ENCODE results near the gene RBM15.
A peak's percentile ranks its signal among the peaks of the same experiment; 100 is the strongest.

Gene RBM15

DNA sequence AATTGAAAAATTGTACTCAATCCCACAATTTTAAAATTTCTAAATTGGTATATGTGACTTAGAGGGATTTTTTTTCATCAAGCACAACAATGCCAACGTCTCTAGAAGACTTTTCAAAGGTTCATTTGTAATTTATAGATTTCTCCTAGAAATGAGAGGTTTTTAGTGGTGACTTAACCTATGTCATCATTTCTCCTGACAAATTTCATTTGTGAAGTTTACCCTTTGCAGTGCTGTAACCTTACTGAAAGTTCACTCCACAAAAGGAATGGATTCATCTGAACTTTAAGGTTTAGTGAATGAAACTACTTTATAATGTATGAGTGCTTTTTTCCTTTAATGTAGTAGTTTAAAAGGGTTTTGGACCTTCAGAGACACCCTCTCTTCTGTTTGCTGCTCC, 16.1 kb downstream of the RBM15 start:
- no peak overlapping the region for H3K27ac ChIP-seq (ENCODE audit: extremely low read depth, low read depth, low read length)
- no peak overlapping the region for H3K4me3 ChIP-seq (ENCODE audit: low read depth, low read length)
- ChIA-PET POLR2A (no interaction called here), CTCF (no interaction called here)
- no peaks in the 10 kb centered on the region; the same call in 1 of the 2 replicates for H3K4me1 ChIP-seq (ENCODE audit: control insufficient read depth, insufficient read depth, low read length)
- peaks cover 31 to 55% of the 10 kb centered on the region in 2 experiments for H3K36me3 ChIP-seq (ENCODE audit: control insufficient read depth in 2 of 2, insufficient read depth in 1 of 2, low read length in 2 of 2)
- H3K9me3 ChIP-seq (ENCODE audit: control insufficient read depth, insufficient read depth, low read depth, low read length) = no peaks in the 10 kb centered on the region
- TF ChIP-seq PRDM1 (tag by site-specific recombination; IDR thresholded peaks at IDR 0.05) (0 out of 2 replicates have a peak, but pooled peaks have one; percentile 15), SALL2 (tag by site-specific recombination; IDR thresholded peaks at IDR 0.05; ENCODE audit: borderline replicate concordance) (no peak)
- TF ChIP-seq, protein P1, sequence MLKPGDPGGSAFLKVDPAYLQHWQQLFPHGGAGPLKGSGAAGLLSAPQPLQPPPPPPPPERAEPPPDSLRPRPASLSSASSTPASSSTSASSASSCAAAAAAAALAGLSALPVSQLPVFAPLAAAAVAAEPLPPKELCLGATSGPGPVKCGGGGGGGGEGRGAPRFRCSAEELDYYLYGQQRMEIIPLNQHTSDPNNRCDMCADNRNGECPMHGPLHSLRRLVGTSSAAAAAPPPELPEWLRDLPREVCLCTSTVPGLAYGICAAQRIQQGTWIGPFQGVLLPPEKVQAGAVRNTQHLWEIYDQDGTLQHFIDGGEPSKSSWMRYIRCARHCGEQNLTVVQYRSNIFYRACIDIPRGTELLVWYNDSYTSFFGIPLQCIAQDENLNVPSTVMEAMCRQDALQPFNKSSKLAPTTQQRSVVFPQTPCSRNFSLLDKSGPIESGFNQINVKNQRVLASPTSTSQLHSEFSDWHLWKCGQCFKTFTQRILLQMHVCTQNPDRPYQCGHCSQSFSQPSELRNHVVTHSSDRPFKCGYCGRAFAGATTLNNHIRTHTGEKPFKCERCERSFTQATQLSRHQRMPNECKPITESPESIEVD (tag by site-specific recombination; IDR thresholded peaks at IDR 0.05) = peak; percentile 69; the same call in 1 of the 2 replicates

DNA sequence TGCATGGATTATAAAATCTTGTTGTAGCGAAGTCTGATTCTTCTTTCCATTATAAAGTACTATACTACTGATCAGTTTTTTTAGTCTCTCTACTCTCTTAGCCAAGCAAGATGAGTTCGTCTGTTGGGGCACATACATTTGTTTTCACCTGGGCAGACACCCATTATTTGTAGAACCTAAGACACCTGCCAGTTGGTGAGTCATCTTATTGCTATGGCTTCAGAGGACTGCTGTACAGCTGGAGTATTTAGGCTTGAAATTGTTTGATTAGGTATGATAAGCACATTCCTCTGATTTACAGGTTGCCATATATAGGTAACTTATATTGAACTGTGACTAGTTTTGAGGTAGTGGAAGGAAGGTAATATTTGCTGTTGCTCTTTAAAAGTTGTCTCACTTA, 17.2 kb downstream of the RBM15 start:
- H3K36me3 ChIP-seq (ENCODE audit: control insufficient read depth in 2 of 2, insufficient read depth in 1 of 2, low read length in 2 of 2) = peaks cover 32 to 46% of the 10 kb centered on the region in 2 experiments
- CTCF ChIA-PET = interaction anchor here (0.7 to 0.8 kb wide), 2 partner anchors 10 to 158 kb away, joined by 3 to 4 read pairs; no protein-coding TSS in a partner anchor
- 0 out of 2 replicates have a peak, but pooled peaks have one; percentile 37 for TF ChIP-seq ZEB2 (tag by site-specific recombination; IDR thresholded peaks at IDR 0.05)
- no peak for TF ChIP-seq ZNF311 (tag by site-specific recombination; IDR thresholded peaks at IDR 0.05; ENCODE audit: borderline replicate concordance)
- TF ChIP-seq ZNF335 (tag by site-specific recombination; conservative IDR thresholded peaks at IDR 0.05) = no peak
- TF ChIP-seq, protein P2, sequence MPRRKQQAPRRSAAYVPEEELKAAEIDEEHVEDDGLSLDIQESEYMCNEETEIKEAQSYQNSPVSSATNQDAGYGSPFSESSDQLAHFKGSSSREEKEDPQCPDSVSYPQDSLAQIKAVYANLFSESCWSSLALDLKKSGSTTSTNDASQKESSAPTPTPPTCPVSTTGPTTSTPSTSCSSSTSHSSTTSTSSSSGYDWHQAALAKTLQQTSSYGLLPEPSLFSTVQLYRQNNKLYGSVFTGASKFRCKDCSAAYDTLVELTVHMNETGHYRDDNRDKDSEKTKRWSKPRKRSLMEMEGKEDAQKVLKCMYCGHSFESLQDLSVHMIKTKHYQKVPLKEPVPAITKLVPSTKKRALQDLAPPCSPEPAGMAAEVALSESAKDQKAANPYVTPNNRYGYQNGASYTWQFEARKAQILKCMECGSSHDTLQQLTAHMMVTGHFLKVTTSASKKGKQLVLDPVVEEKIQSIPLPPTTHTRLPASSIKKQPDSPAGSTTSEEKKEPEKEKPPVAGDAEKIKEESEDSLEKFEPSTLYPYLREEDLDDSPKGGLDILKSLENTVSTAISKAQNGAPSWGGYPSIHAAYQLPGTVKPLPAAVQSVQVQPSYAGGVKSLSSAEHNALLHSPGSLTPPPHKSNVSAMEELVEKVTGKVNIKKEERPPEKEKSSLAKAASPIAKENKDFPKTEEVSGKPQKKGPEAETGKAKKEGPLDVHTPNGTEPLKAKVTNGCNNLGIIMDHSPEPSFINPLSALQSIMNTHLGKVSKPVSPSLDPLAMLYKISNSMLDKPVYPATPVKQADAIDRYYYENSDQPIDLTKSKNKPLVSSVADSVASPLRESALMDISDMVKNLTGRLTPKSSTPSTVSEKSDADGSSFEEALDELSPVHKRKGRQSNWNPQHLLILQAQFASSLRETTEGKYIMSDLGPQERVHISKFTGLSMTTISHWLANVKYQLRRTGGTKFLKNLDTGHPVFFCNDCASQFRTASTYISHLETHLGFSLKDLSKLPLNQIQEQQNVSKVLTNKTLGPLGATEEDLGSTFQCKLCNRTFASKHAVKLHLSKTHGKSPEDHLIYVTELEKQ (tag by site-specific recombination; IDR thresholded peaks at IDR 0.05; ENCODE audit: borderline replicate concordance) = 0 out of 2 replicates have a peak, but pooled peaks have one; percentile 8
- TF ChIP-seq BCL11B (tag by site-specific recombination; IDR thresholded peaks at IDR 0.05; ENCODE audit: low read depth) = no peak

DNA sequence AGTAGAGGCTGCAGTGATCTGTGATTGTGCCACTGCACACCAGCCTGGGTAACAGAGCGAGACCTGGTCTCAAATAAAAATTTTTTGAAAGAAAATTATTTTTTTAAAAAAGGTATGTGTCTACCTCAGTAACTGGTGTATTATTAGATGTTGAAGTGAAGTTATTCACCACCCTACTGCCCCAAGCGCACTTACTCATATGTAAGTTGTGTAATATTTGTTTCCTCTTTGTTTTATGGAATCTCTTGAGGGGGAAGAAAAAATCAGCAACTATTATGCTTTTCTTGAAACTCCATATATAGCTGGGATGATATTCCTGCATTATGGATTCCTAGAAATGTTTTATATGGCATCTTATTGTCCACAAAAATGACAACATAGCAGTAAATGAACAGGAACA, 21.3 kb downstream of the RBM15 start:
- CTCF ChIA-PET = no interaction called here
- H3K36me3 ChIP-seq (ENCODE audit: control insufficient read depth in 2 of 2, insufficient read depth in 1 of 2, low read length in 2 of 2) = peaks cover 41 to 64% of the 10 kb centered on the region in 2 experiments

More for the DNA sequence above, 17.2 kb downstream of the RBM15 start:
- H3K4me3 ChIP-seq (ENCODE audit: low read depth, low read length) = no peak overlapping the region
- no peak overlapping the region for H3K27ac ChIP-seq (ENCODE audit: extremely low read depth, low read depth, low read length)
- H3K9me3 ChIP-seq (ENCODE audit: control insufficient read depth, insufficient read depth, low read depth, low read length) = no peaks in the 10 kb centered on the region
- POLR2A ChIA-PET = no interaction called here
- no peaks in the 10 kb centered on the region; the same call in 1 of the 2 replicates for H3K4me1 ChIP-seq (ENCODE audit: control insufficient read depth, insufficient read depth, low read length)

DNA sequence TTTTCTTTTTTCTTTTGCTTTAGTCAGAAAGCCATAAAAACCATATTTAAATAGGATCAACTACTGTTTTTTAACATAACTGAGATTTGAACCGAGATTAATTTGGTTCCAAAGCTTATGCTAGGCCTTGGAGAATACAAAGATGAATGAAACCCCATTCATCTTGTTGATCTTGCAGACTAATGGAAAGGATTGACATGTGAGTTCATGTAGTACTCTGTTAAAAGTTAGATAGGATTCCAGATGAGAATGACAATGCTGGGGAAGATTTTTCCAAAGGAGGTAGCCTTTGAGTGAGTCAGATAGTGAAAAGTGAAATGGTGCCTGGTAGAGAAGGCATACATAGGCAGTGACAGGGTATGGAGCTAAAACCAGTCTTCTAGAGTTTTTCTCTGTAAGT, 22.7 kb downstream of the RBM15 start:
- Histone ChIP-seq H3K9me3 (ENCODE audit: control insufficient read depth, insufficient read depth, low read depth, low read length) (no peaks in the 10 kb centered on the region), H3K4me1 (ENCODE audit: control insufficient read depth, insufficient read depth, low read length) (no peaks in the 10 kb centered on the region), H3K27ac (ENCODE audit: extremely low read depth, low read depth, low read length) (no peak overlapping the region), H3K36me3 (ENCODE audit: control insufficient read depth in 2 of 2, insufficient read depth in 1 of 2, low read length in 2 of 2) (peaks cover 55 to 64% of the 10 kb centered on the region in 2 experiments), H3K4me3 (ENCODE audit: low read depth, low read length) (no peak overlapping the region)
- ChIA-PET POLR2A (no interaction called here), CTCF (no interaction called here)
- no peak for TF ChIP-seq HOXD13 (CRISPR knock-in tag; IDR thresholded peaks at IDR 0.05; ENCODE audit: borderline replicate concordance)

More for the DNA sequence above, 21.3 kb downstream of the RBM15 start:
- no peak overlapping the region for H3K4me3 ChIP-seq (ENCODE audit: low read depth, low read length)
- no peaks in the 10 kb centered on the region for H3K9me3 ChIP-seq (ENCODE audit: control insufficient read depth, insufficient read depth, low read depth, low read length)
- no peak overlapping the region for H3K27ac ChIP-seq (ENCODE audit: extremely low read depth, low read depth, low read length)
- TF ChIP-seq ZBTB8A (tag by site-specific recombination; IDR thresholded peaks at IDR 0.05) (no peak), ZNF585B (tag by site-specific recombination; IDR thresholded peaks at IDR 0.05) (no peak), KLF10 (tag by site-specific recombination; IDR thresholded peaks at IDR 0.05) (no peak), ZNF621 (tag by site-specific recombination; IDR thresholded peaks at IDR 0.05) (no peak), ZNF473 (tag by site-specific recombination; IDR thresholded peaks at IDR 0.05) (no peak), ZNF561 (tag by site-specific recombination; IDR thresholded peaks at IDR 0.05; ENCODE audit: borderline replicate concordance) (no peak), ZNF664 (tag by site-specific recombination; IDR thresholded peaks at IDR 0.05) (peak; percentile 21; the same call in 1 of the 2 replicates)
- POLR2A ChIA-PET = no interaction called here
- H3K4me1 ChIP-seq (ENCODE audit: control insufficient read depth, insufficient read depth, low read length) = no peaks in the 10 kb centered on the region

Measured in HEK293 (cell line).